DND-41 (cell line): Measurements from ENCODE around the gene RASSF8.

Source experiments
- ATAC-seq: fragments of 200-7000 bp; cut with Tn5 transposase; 3 replicates; pipeline ENCODE4 v1.9.1; 2021; ENCODE audit warnings: low read depth; ENCODE audit not compliant: insufficient read depth
- DNase-seq: peaks from one replicate; pipeline ENCODE4 v3.0.0-alpha.2; 2020
- H2AFZ ChIP-seq: 2 replicates; pipeline ENCODE4 v1.6.0; 2012; ENCODE audit warnings: low read depth, low read length
- H3K27ac ChIP-seq: 2 replicates; pipeline ENCODE4 v1.5.1; 2012; ENCODE audit warnings: low read length, inconsistent platforms
- H3K27me3 ChIP-seq: fragments of 200-600 bp; sonication (generic); 2 replicates; pipeline ENCODE4 v1.6.0; 2012; ENCODE audit warnings: low read length, mild to moderate bottlenecking, inconsistent platforms; ENCODE audit not compliant: insufficient read depth, poor library complexity
- H3K36me3 ChIP-seq: 2 replicates; pipeline ENCODE4 v1.5.1; 2012; ENCODE audit warnings: low read length, inconsistent platforms; ENCODE audit not compliant: insufficient read depth
- H3K4me1 ChIP-seq: 2 replicates; pipeline ENCODE4 v1.5.1; 2012; ENCODE audit warnings: mild to moderate bottlenecking, low read length; ENCODE audit not compliant: insufficient read depth
- H3K4me2 ChIP-seq: 2 replicates; pipeline ENCODE4 v1.6.0; 2012; ENCODE audit warnings: mild to moderate bottlenecking, moderate library complexity, low read length, inconsistent platforms; ENCODE audit not compliant: insufficient read depth
- H3K4me3 ChIP-seq, 2 experiments: fragments of 200-600 bp in 1 of 2; shearing (Covaris generic) in 1 of 2; 2 replicates each; pipeline ENCODE4 v1.5.1; 2012 to 2016; ENCODE audit warnings: inconsistent platforms in 2 of 2, low read length in 2 of 2, mild to moderate bottlenecking in 2 of 2, low read depth in 1 of 2, moderate library complexity in 1 of 2
- H3K79me2 ChIP-seq: 2 replicates; pipeline ENCODE4 v1.6.0; 2012; ENCODE audit warnings: low read length, inconsistent platforms; ENCODE audit not compliant: insufficient read depth
- H3K9ac ChIP-seq: 2 replicates; pipeline ENCODE4 v1.6.0; 2012; ENCODE audit warnings: low read depth, mild to moderate bottlenecking, inconsistent platforms, low read length, moderate library complexity
- H3K9me3 ChIP-seq: 2 replicates; pipeline ENCODE4 v1.5.1; 2012; ENCODE audit warnings: low read length, moderate library complexity, mild to moderate bottlenecking, inconsistent platforms; ENCODE audit not compliant: insufficient read depth, severe bottlenecking
- H4K20me1 ChIP-seq: 2 replicates; pipeline ENCODE4 v1.6.0; 2012; ENCODE audit warnings: low read length; ENCODE audit not compliant: insufficient read depth
- EZH2 ChIP-seq: IDR thresholded peaks from 3 replicates; pipeline ENCODE4 v1.6.1; 2012; ENCODE audit warnings: borderline replicate concordance, low read depth, mild to moderate bottlenecking, moderate library complexity, low read length, inconsistent platforms; ENCODE audit not compliant: severe bottlenecking
- TF ChIP-seq, protein P1 (sequence below): IDR thresholded peaks from 2 replicates; pipeline ENCODE4 v1.5.1; 2012; ENCODE audit warnings: borderline replicate concordance, low read length, moderate library complexity, mild to moderate bottlenecking; ENCODE audit not compliant: poor library complexity, severe bottlenecking; ENCODE audit errors: extremely low read depth

The RASSF8 gene

DNA sequence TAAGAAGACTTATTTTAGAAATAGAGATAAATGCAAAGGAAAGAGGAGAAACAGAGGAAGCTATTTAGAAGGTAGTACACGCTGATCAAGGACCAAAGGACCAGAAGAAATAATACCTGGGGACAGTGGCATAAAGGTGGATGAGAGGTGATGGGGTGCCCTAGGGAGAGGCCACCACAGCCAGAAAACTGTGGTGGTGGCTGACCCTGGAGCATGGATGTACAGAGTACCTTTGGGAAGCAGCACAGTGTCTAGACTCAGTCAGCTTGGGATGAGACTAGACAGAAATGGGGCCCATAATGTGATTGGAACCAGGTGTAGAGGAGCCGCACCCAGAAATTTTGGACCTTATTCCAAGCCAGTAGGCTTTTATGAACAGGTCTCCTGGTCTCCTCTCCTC is 17.2 kb downstream of the RASSF8 start:
- H3K9ac ChIP-seq = no peak overlapping the region
- TF ChIP-seq, protein P1, sequence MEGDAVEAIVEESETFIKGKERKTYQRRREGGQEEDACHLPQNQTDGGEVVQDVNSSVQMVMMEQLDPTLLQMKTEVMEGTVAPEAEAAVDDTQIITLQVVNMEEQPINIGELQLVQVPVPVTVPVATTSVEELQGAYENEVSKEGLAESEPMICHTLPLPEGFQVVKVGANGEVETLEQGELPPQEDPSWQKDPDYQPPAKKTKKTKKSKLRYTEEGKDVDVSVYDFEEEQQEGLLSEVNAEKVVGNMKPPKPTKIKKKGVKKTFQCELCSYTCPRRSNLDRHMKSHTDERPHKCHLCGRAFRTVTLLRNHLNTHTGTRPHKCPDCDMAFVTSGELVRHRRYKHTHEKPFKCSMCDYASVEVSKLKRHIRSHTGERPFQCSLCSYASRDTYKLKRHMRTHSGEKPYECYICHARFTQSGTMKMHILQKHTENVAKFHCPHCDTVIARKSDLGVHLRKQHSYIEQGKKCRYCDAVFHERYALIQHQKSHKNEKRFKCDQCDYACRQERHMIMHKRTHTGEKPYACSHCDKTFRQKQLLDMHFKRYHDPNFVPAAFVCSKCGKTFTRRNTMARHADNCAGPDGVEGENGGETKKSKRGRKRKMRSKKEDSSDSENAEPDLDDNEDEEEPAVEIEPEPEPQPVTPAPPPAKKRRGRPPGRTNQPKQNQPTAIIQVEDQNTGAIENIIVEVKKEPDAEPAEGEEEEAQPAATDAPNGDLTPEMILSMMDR = no peak
- no peak for TF ChIP-seq EZH2
- H3K4me2 ChIP-seq = no peak overlapping the region
- H3K9me3 ChIP-seq = no peaks in the 10 kb centered on the region
- no peak for DNase-seq
- H3K4me1 ChIP-seq = no peaks in the 10 kb centered on the region
- H3K27me3 ChIP-seq = peaks cover 9% of the 10 kb centered on the region
- H3K79me2 ChIP-seq = no peaks in the 10 kb centered on the region
- H3K36me3 ChIP-seq = no peaks in the 10 kb centered on the region
- no peaks in the 10 kb centered on the region for H4K20me1 ChIP-seq
- H3K4me3 ChIP-seq = no peak overlapping the region
- no peak overlapping the region for H3K27ac ChIP-seq
- ATAC-seq = no peak
- H2AFZ ChIP-seq = no peak overlapping the region

DNA sequence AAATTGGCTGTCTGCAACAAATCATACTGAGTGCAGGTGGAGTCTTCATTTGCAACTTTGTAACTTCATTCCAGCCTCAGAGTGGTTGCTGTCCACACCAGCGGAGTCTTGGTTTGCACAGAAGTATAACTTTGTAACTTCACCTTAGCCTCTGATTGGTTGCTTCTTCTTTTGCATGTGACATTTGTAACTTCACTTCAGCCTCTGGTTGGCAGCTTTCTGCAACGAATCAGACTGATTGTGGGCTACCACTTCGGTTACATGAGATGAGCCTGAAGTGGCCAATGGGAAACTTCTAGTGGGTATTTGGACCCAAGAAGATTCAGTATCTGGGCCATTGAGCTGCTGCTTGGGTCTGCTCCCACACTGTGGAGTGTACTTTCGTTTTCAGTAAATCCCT is 17.8 kb downstream of the RASSF8 start:
- Histone ChIP-seq H3K4me3 (no peak overlapping the region), H4K20me1 (no peaks in the 10 kb centered on the region), H3K27me3 (peaks cover 13% of the 10 kb centered on the region), H3K9ac (no peak overlapping the region), H3K9me3 (no peaks in the 10 kb centered on the region), H3K4me2 (0 out of 2 replicates have a peak overlapping the region, but pooled peaks have one; percentile 12), H3K79me2 (no peaks in the 10 kb centered on the region), H3K36me3 (no peaks in the 10 kb centered on the region), H2AFZ (no peak overlapping the region), H3K4me1 (no peaks in the 10 kb centered on the region), H3K27ac (no peak overlapping the region)
- no peak for DNase-seq
- no peak for TF ChIP-seq EZH2
- TF ChIP-seq, protein P1 = no peak
- no peak for ATAC-seq

DNA sequence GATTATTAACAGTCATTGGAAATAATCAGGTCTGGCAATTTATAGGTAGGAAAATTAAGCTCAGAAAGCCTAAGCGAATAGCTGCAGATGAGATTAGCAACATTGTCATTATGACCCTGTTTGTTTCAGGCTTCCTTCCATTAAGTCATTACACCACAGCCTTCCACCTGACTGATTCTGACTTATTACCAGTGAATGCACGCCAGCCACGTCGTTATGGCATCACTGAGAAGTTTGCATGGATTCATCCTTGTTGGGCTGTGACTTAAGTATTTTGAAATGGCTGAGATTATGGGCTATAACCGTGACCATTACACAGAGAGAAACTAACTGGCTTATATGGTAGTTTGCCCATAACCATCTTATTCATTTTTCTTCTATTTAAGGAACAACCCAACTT is 18.6 kb downstream of the RASSF8 start:
- Histone ChIP-seq H3K27me3 (peaks cover 13% of the 10 kb centered on the region), H3K4me3 (no peak overlapping the region), H3K4me1 (no peaks in the 10 kb centered on the region), H4K20me1 (no peaks in the 10 kb centered on the region), H3K9me3 (no peaks in the 10 kb centered on the region), H2AFZ (no peak overlapping the region), H3K4me2 (no peak overlapping the region), H3K9ac (no peak overlapping the region), H3K79me2 (no peaks in the 10 kb centered on the region), H3K36me3 (no peaks in the 10 kb centered on the region), H3K27ac (no peak overlapping the region)
- no peak for TF ChIP-seq EZH2
- TF ChIP-seq, protein P1 = no peak
- no peak for ATAC-seq
- DNase-seq = no peak

DNA sequence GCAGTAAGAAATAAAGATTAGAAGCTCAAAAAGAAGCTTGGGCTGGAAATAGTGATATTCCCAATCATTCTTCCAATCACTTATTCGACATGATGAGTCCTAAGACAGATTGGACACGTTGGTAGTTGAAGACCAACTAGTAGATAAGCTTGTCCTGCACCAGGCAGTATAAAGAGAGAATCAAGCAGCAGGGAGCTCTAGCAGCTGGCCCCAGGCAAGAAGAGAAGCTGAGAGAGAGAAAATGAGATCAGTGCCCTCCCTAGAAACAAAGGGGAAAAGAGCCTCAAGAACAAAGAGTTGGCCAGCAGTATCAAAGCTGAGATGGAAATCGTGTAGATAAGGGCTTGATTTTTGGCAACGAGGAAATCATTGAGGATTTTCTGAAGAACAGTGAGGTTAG is 20.6 kb downstream of the RASSF8 start:
- no peak overlapping the region for H2AFZ ChIP-seq
- ATAC-seq = no peak
- H3K9me3 ChIP-seq = no peaks in the 10 kb centered on the region
- H3K27ac ChIP-seq = no peak overlapping the region
- H3K9ac ChIP-seq = no peak overlapping the region
- H3K4me3 ChIP-seq = no peak overlapping the region
- no peaks in the 10 kb centered on the region for H4K20me1 ChIP-seq
- no peak for DNase-seq
- H3K36me3 ChIP-seq = no peaks in the 10 kb centered on the region
- H3K4me1 ChIP-seq = no peaks in the 10 kb centered on the region
- peaks cover 13% of the 10 kb centered on the region for H3K27me3 ChIP-seq
- no peaks in the 10 kb centered on the region for H3K79me2 ChIP-seq
- TF ChIP-seq, protein P1 = no peak
- no peak for TF ChIP-seq EZH2
- no peak overlapping the region for H3K4me2 ChIP-seq
